IPS DF 19.7 (cell line): ENCODE results near the gene SHBG.
"Not testable (repeated sequence)": the region's sequence is repeated elsewhere in the genome, so short reads cannot be mapped to it uniquely, and the experiment has no call there.

Source experiments
- DNase-seq: peaks from one replicate; pipeline ENCODE4 v3.0.0-alpha.2; 2013; ENCODE audit warnings: low read depth, low spot score

SHBG gene

DNA sequence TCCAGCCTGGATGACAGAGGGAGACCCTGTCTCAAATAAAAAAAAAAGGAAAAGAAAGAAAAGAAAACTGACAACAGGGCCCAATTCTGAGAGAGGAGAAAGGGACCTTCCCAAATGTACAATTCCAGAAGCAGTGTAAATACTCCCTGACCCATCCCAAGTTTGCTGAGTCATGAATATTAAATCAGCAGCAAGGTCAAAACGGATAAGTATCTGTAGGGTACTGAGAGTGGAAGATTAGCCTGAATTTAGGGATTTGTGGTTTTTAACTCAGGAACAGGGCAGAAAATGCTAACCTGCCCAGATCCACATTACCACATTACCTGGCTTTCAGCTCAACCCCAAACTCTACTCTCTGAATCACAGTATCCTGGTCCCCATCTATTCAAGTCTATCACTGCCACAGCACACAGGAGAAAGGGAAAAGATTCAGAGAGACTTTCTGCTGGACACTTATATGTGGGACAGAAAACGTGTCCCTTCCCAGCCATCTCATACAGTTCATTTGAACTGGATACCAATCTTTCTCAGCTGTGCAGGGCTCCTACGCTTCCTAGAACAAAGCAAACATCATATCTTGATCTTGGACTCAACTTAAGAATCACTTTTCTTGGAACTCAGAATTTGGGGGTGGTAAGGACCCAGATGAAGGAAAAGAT is 18.2 kb upstream of the SHBG start:
- no peak for DNase-seq

DNA sequence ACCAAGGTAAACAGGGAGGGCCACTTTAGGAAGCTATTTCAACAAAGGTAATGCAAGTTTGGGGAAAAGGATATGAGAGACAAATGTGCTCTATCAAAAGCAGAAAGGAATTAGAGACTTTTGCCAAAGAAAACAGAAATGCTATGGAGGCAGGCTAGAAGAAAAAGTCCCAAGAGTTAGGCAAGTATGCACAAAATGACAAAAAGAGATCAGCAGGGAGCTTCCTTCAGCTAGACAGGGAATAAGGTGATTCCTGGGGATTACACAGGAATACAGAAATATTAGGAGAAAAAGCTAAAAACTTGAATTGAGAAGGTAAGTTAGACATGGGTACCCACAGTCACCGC is 17.7 kb upstream of the SHBG start:
- no peak for DNase-seq

DNA sequence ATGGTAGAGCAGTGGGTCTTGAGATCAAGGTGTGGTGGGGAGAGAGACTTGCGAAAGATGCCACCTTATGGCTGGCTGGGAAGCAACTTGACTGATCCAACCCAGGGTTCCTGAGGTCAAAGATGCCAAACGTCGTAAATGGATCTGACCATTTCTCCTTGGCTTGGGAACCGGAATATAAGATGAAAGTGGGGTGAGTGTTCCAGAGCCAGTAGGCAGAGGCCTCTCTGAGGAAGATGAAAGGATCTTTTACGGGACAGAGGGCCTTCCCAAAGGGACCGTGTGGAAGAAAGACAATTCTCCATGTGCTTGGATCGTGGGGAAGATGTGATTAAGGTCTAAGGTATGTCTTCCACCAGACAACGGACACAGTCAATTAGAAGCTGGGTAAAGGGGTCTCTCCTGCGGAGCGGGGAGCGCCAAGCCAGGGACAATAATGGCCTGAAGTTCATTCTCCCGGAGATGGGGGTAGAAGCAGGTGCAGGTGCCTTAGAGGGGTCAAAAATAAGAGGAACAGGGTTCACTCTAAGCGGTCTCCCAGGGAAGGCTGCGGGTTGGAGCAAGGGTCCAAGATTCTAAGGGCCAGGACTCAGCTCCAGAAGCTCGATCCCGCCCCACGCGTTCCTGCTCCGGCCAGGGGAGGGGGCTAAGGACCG is 16.0 kb upstream of the SHBG start:
- DNase-seq = no peak

DNA sequence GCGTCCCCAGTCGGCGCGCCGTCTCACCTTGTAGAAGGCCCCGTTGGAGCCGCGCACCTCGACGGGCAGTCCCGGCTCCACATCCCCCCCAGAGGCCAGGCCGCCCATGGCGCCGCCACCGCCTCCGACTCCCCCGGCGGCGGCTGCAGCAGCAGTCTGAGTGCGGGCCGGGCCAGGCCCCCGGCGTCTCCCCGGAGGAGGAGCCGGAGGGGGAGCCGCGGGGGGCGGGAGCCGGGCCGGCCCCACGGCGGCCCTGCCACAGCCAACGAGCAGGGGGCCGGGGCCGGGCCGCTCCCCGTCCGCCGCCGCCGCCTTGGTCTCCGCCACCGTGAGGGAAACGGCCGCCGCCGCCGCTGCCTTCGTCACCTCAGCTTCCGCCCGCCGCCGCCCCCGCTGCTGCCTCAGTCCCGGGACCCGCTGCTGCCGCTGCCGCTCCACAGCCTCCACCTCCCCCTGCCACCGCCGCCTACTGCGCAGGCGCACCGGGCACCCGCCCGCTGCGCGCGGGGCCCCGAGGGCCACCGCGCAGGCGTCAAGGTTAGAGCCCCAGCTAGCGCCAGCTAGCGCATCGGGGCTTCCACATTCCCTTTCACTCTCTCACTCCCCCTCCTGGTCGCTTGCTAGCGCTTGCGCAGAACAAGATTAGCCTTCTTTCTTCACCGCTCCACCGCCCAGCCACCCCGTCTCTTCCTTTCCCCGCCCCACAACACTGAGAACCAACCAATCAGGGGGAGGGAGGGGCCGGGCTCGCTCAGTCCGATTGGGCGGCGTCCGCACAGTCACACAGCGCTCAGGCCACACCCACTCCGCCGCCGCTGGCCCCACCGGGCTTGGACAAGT is 15.3 kb upstream of the SHBG start, which contains the start of gene FXR2:
Gene FXR2, minus strand, starts transcription at position 473 of the 840 bp plus-strand sequence. Its CDS starts 365 bp downstream, at position 108.
- DNase-seq = peak; percentile 98

DNA sequence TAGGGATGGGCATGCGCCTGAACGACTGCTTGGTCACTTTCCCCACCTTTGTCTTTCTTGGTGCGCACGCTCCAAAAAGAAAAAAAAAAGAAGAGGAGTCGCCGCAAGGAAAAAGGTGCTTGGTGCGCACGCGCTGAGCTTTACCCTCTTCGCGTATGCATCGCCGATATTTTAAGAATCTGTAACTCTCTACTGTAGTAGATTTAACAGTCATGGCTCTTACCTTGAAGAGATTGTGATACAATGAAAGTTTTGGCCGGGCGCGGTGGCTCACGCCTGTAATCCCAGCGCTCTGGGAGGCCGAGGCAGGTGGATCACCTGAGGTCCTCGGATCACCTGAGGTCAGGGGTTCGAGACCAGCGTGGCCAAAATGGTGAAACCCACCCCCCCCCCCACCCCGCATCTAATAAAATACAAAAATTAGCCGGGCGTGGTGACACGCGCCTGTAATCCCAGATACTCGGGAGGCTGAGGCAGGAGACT is 14.6 kb upstream of the SHBG start:
- no peak for DNase-seq

DNA sequence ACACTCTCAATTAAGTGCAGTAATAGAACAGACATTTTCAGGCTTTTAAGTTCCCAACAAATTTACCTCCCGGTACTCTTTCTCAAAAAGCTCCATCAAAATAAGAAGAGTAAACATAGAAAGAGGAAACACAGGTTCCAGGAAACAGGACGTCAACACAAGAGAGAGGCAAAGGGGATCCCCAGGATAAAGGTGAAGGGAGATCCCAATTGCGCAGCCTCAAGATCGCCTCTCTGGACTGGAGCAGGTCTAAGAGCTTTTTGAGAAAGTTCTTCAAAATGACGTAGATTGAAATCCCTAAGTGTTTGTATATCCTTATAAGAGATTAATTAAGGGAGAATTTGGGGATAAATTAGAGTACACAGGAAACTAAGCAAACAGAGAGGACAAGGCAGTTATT is 11.3 kb upstream of the SHBG start:
- DNase-seq = no peak

DNA sequence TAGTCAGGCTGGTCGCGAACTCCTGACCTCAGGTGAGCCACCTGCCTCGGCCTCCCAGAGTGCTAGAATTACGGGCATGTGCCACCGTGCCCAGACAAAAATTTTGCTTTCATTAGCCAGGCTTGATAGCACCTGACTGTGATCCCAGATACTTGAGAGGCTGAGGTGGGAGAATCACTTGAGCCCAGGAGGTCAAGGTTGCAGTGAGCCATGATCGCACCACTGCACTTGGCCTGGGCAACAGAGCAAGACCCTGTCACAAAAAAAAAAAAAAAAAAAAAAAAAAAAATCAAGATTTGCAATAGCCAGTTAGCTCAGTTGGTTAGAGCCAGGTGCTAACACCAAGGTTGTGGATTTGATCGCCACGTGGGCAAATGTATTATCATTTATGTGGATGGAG is 9.1 kb upstream of the SHBG start:
- no peak for DNase-seq

DNA sequence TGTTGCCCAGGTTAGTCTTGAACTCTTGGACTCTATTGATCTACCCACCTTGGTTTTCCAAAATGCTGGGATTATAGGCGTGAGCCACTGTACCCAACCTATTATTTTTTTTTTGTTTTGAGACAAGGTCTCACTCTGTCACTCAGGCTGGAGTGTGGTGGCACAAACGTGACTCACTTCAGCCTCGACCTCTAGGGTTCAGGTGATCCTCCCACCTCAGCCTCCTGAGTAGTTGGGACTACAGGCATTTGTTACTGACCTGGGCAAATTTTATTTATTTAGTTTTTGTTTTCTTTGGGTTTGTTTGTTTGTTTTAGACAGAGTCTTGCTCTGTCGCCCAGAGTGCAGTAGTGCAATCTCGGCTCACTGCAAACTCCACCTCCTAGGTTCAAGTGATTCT is 6.3 kb upstream of the SHBG start:
- DNase-seq = no peak

DNA sequence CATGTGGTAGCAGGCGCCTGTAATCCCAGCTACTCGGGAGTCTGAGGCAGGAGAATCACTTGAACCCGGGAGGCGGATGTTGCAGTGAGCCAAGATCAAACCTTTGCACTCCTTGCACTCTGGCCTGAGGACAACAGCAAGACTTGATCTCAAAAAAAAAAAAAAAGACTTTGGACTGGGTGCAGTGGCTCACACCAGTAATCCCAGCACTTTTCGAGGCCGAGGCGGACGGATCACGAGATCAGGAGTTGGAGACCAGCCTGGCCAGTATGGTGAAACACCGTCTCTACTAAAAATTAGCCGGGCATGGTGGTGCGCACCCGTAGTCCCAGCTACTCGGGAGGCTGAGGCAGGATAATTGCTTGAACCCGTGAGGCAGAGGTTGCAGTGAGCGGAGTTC is 4.2 kb upstream of the SHBG start:
- DNase-seq = not testable (repeated sequence)

DNA sequence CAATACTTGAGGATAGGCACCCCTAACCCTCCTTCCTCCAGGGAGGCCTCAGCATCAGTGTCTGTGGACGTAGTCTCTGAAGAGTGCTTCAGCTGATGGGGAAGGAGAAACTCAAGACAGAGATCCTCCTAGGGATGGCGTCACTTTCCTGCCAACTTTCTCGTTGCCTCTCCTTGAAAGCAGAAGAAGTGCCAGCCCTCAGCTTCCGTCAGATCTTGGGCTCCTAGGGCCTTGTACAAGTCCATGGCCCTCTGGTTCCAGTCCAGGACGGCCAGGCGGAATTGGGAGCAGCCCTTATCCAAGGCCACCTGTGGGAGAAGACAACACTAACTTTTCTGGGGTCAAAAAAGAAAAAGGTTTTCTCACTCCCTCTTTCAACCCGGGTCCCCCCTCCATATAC is 3.6 kb upstream of the SHBG start:
- DNase-seq = no peak

DNA sequence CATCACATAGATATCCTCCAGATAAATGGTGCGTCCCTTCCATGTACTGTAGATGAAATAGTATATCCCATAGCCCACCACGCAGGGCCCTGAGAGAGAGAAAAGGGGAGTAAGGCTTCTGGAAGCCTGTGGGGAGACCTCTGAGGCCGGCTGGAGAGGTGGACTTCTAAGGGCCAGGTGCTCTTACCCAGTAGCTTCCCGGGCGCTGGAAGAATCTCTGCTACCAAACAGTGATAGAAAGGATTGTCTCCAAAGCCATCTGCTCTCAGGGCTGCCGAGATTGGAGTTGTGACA is 3.0 kb upstream of the SHBG start:
- no peak for DNase-seq

DNA sequence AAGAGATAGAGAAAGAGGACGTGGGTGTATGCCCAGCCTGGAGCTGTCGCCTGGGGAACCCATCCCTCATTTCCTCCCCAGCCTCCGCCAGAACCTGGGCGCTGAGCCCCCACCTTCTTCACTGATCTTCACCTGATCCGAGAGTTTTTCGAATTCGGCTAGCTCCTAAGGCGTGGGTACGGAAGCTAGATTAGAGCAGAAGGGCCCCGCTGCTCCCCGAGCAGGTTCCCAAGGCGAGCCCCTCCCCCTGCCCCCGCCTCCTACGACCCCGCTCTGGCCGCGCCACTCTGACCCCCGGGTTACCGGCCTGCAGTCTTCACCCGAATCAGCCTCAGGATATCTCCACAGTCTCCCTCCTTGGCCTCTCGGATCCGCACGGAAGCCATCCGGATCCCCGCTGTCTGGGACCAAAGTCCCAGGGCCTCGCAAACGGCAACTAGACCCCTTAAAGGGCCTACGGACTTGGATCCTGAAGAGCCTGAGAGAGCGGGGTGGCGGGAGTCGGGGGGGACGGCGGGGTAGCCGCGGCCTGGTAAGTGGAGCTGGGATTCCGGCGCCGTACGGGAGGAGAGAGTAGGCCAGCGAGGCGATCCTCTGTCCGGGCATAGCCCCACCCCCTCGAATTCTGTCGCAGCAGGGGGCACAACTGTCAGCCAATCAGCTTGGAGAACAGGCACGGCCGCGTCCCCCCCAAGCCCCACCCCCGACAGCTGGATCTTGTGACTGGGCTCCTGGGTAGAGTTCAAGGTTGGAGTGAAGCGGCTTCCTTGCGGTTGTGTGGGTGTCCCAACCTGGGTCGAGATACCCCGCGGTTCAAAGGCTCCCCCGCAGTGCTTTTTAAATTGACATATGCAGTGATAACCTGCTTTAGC is 2.4 kb upstream of the SHBG start, which contains the start of gene SAT2:
Gene SAT2, minus strand, starts transcription at position 572 of the 872 bp plus-strand sequence. Its CDS starts 186 bp downstream, at position 386.
- peak; percentile 78 for DNase-seq

DNA sequence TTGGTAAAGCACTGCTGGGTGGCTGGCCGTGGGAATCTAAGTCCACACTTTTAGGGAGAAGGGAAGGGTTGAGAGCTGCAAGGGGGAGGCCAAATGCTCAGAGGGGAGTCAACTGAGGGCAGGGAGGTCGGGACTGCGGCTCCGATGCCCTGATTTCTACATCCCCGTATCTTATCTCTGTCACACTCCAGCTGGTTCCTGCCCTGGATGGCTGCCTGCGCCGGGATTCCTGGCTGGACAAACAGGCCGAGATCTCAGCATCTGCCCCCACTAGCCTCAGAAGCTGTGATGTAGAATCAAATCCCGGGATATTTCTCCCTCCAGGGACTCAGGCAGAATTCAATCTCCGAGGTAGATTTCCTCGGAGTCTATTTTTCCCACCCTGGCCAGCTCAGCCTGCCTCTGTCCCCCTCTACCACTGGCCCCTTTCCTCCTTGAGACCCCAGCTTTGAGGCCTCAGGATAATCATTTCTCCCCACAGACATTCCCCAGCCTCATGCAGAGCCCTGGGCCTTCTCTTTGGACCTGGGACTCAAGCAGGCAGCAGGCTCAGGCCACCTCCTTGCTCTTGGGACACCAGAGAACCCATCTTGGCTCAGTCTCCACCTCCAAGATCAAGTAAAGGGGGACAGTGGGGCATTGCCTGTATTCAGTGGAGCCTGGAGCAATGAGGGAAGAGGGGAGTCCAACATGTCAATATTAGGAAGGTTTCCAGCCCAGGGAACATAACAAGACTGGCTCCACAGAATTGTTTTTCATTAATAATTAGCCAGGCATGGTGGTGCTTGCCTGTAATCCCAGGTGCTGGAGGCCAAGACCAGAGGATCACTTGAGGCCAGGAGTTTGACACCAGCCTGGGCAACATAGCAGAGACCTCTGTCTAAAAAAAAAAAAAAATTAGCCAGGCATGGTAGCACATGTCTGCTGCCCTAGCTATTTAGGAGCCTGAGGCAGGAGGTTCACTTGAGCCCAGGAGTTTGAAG is 1.8 kb downstream of the SHBG start:
- DNase-seq = no peak

DNA sequence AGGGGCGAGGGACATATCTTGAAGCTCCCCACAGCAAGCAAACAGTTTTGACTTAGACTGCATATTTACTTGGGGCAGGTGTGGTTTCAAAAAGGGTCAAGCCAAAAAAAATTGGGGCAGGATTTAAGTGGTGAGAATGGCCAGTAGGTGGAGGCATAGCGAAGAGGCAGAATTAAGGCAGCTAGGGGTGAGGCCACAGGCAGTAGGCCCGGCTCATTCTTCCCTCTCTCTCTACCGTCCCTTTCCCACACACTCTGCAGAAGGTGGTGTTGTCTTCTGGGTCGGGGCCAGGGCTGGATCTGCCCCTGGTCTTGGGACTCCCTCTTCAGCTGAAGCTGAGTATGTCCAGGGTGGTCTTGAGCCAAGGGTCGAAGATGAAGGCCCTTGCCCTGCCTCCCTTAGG is 2.6 kb downstream of the SHBG start:
- DNase-seq = no peak

DNA sequence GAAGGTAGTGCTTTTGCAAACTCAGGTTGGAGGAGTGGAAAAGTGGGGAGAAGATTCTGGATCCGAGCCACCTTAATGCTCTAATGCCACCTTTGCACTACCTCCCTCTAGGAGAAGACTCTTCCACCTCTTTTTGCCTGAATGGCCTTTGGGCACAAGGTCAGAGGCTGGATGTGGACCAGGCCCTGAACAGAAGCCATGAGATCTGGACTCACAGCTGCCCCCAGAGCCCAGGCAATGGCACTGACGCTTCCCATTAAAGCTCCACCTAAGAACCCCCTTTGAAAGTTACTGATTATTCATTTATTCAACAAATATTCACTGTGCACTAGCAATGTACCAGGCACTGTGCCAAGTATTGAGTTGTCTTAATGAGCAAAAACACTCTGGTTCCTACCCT is 3.2 kb downstream of the SHBG start:
- no peak for DNase-seq

DNA sequence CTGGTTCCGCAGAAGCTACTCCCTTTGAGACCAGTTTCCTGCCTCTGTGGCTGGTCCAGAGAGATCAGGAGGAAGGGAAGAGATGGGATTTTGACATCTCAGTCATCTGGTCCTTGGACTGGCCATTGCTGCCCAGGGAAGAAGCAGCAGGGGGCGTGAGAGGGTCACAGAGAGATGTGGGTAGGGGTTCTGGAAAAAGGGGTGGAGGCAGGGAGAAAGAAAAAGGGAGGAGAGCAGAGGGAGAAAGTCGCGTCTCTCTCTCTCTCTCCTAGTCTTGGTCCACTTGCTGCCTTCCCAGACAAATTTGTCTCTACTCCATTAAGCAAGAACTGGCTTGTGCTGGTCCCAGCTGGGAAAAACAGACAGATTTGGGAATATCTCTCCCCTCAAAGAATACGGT is 4.4 kb downstream of the SHBG start:
- no peak for DNase-seq

DNA sequence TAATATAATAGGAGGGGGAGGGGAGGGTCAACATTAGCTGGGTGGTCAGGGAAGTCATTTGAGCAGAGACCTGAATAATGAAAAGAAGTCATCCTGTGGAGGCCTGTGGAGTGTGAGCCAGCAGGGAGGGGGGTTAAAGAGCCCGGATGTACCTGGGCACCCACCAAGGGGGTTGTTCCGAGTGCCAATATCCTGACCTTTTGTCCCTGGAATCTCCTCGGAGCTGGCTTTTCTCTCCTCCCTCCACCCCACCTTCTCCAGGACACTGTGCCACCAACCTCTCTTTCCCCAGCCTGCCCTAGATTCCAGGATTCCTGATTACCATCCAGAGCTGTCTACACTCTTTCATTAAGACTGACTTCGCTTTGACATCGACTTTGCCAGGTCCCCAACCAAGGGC is 6.2 kb downstream of the SHBG start:
- DNase-seq = no peak

DNA sequence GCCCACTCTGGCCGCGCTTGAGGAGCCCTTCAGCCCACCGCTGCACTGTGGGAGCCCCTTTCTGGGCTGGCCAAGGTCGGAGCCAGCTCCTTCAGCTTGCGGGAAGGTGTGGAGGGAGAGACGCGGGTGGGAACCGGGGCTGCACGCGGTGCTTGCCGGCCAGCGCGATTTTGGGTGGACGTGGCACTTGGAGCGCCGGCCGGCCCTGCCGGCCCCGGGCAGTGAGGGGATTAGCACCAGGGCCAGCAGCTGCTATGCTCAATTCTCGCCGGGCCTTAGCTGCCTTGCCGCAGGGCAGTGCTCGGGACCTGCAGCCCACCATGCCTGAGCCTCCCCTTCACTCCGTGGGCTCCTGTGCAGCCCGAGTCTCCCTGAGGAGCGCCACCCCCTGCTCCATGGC is 10.8 kb downstream of the SHBG start:
- no peak for DNase-seq

DNA sequence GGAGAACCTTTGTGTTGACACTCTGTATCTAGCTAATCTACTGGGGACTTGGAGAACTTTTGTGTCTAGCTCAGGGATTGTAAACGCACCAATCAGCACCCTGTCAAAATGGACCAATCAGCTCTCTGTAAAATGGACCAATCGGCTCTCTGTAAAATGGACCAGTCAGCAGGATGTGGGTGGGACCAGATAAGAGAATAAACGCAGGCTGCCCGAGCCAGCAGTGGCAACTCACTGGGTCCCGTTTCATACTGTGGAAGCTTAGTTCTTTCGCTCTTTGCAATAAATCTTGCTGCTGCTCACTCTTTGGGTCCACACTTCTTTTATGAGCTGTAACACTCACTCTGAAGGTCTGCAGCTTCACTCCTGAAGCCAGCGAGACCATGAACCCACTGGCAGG is 11.7 kb downstream of the SHBG start:
- DNase-seq = not testable (repeated sequence)

DNA sequence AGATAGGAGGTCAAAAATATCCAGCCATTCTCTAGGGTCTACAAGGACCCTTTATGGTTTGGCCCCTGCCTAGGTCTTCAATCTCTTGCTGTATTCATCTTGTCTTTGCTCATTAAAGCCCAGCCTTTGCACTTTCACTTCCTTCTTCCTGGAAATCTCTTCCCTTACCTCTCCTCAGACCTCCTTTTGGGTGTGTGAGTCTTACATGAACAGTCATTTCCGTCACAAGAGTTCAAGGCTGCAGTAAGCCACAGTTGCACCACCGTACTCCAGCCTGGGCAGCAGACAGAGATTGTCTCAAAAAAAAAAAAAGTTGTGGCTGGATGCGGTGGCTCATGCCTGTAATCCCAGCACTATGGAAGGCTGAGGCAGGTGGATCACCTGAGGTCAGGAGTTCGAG is 14.8 kb downstream of the SHBG start:
- DNase-seq = no peak

DNA sequence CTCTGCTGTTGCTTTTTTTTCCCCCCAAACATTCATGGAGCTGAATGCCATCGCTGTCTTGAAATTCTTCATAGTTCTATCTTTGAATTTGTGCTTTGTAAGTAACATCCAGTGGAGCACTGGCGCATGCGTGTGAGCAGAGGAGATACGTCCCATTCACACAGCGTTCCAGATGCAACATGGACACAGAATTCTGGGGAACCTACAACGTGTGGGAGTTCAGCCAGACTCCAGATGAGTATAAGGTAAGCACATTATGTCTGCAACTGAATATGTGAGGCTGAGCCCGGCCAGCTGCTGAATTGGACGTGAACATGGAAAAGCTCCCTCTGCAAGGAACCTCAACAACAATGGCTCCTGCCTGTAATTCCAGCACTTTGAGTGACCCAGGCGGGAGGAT is 16.5 kb downstream of the SHBG start:
- no peak for DNase-seq
